HepG2 (cell line): ENCODE measurements around the gene MASP2. TPM values are rescaled to one million over a fixed set of nuclear protein-coding genes. Genes with fewer than 3 reads are reported as not detected.

Experiments used
- DPF2 ChIP-seq: sonication (generic); formaldehyde crosslinking; IDR thresholded peaks from 2 replicates; pipeline ENCODE4 v1.4.0; 2020; ENCODE audit warnings: mild to moderate bottlenecking, low read depth, missing genetic modification reagents, borderline replicate concordance
- FOSL2 ChIP-seq: sonication (generic); formaldehyde crosslinking; IDR thresholded peaks from 2 replicates; pipeline ENCODE4 v1.4.0; 2020; ENCODE audit warnings: missing genetic modification reagents
- FOXP1 ChIP-seq, 2 experiments: fragments of 450-650 bp in 1 of 2; IDR thresholded peaks; 2 replicates each; pipeline ENCODE4 v1.6.1; 2017 to 2018; ENCODE audit warnings: antibody characterized with exemption in 1 of 2
- GABPB1 ChIP-seq: IDR thresholded peaks from 2 replicates; pipeline ENCODE4 v1.6.1; 2016; ENCODE audit warnings: mild to moderate bottlenecking, missing genetic modification reagents, moderate library complexity, missing compliant biosample characterization
- ISX ChIP-seq: sonication (generic); formaldehyde crosslinking; conservative IDR thresholded peaks from 2 replicates; pipeline ENCODE4 v1.5.0; 2020; ENCODE audit warnings: missing genetic modification reagents
- KAT2B ChIP-seq: fragments of 150-350 bp; IDR thresholded peaks from 2 replicates; pipeline ENCODE4 v1.6.1; 2014; ENCODE audit warnings: low read depth, low read length, borderline replicate concordance
- KDM1A ChIP-seq: IDR thresholded peaks from 2 replicates; pipeline ENCODE4 v1.6.1; 2016; ENCODE audit warnings: missing compliant biosample characterization
- KLF11 ChIP-seq: IDR thresholded peaks from 2 replicates; pipeline ENCODE4 v1.6.1; 2016; ENCODE audit warnings: missing compliant biosample characterization
- NR2F2 ChIP-seq: IDR thresholded peaks from 2 replicates; pipeline ENCODE4 v1.6.1; 2012; ENCODE audit warnings: low read depth, inconsistent platforms, borderline replicate concordance
- PATZ1 ChIP-seq: sonication (generic); formaldehyde crosslinking; IDR thresholded peaks from 2 replicates; pipeline ENCODE4 v1.4.0; 2020; ENCODE audit warnings: missing genetic modification reagents
- PBX2 ChIP-seq: IDR thresholded peaks from 2 replicates; pipeline ENCODE4 v1.6.1; 2016; ENCODE audit warnings: control low read depth
- SMAD3 ChIP-seq: sonication (generic); formaldehyde crosslinking; IDR thresholded peaks from 2 replicates; pipeline ENCODE4 v1.4.0; 2020; ENCODE audit warnings: missing genetic modification reagents
- TOPORS ChIP-seq: sonication (generic); formaldehyde crosslinking; IDR thresholded peaks from 2 replicates; pipeline ENCODE4 v1.8.0; 2023; ENCODE audit warnings: mild to moderate bottlenecking, missing genetic modification reagents
- YEATS4 ChIP-seq: sonication (generic); formaldehyde crosslinking; IDR thresholded peaks from 2 replicates; pipeline ENCODE4 v1.4.0; 2020; ENCODE audit warnings: missing genetic modification reagents, borderline replicate concordance
- ZBTB42 ChIP-seq: sonication (generic); formaldehyde crosslinking; IDR thresholded peaks from 2 replicates; pipeline ENCODE4 v1.5.0; 2020; ENCODE audit warnings: mild to moderate bottlenecking, missing genetic modification reagents
- ZFP36 ChIP-seq: fragments of 150-350 bp; IDR thresholded peaks from 2 replicates; pipeline ENCODE4 v1.6.1; 2018; ENCODE audit warnings: borderline replicate concordance, low read length, low read depth; ENCODE audit not compliant: partially characterized antibody
- ZNF496 ChIP-seq: sonication (generic); formaldehyde crosslinking; IDR thresholded peaks from 2 replicates; pipeline ENCODE4 v1.8.1; 2023; ENCODE audit warnings: mild to moderate bottlenecking, moderate library complexity, missing genetic modification reagents; ENCODE audit not compliant: insufficient replicate concordance
- ZNF570 ChIP-seq: sonication (generic); formaldehyde crosslinking; IDR thresholded peaks from 2 replicates; pipeline ENCODE4 v1.4.0; 2020; ENCODE audit warnings: mild to moderate bottlenecking, missing genetic modification reagents, borderline replicate concordance
- ZNF574 ChIP-seq: sonication (generic); formaldehyde crosslinking; IDR thresholded peaks from 2 replicates; pipeline ENCODE4 v1.4.0; 2020; ENCODE audit warnings: missing genetic modification reagents
- ZNF598 ChIP-seq: sonication (generic); formaldehyde crosslinking; IDR thresholded peaks from 2 replicates; pipeline ENCODE4 v1.5.1; 2020; ENCODE audit warnings: mild to moderate bottlenecking, missing genetic modification reagents, borderline replicate concordance
- ZNF605 ChIP-seq: sonication (generic); formaldehyde crosslinking; IDR thresholded peaks from 2 replicates; pipeline ENCODE4 v1.8.0; 2022; ENCODE audit warnings: mild to moderate bottlenecking, missing genetic modification reagents
- ZNF619 ChIP-seq: sonication (generic); formaldehyde crosslinking; IDR thresholded peaks from 2 replicates; pipeline ENCODE4 v1.4.0; 2020; ENCODE audit warnings: mild to moderate bottlenecking, missing genetic modification reagents
- ZSCAN31 ChIP-seq: sonication (generic); formaldehyde crosslinking; IDR thresholded peaks from 2 replicates; pipeline ENCODE4 v1.5.0; 2020; ENCODE audit warnings: low read depth, mild to moderate bottlenecking, missing genetic modification reagents
- polyA plus RNA-seq, 8 experiments: library from polyadenylated mRNA; depleted of rRNA in 3 of 8; stranded (reverse) in 7 of 8; unstranded in 1 of 8; fragments of >200 nt; fragmentation: Illumina TruSeq in 4 of 8; extraction: Trizol in 4 of 8; gene quantifications; 2 replicates each; pipeline versions ENCODE4 v1.2.1 to v1.2.3, GENCODE V29; 2011 to 2016; ENCODE audit warnings: low read depth in 4 of 8, missing spikeins in 1 of 8, mixed read lengths in 1 of 8; ENCODE audit not compliant: insufficient read depth in 1 of 8
- total RNA-seq, 5 experiments: library from RNA; depleted of rRNA; stranded (reverse); fragments of >200 nt; fragmentation: Illumina TruSeq; extraction: Trizol; gene quantifications; 2 replicates each; pipeline ENCODE4 v1.2.3, GENCODE V29; 2016; ENCODE audit warnings: low read depth in 1 of 5

MASP2 gene
- total and polyA plus RNA-seq, 2 of the 13 experiments (the other 11 are each of a cell fraction or from before 2014, with no cell fraction given), result 7.1 to 11.8 TPM

GRCh38 chr1:11012260-11013159 lies 34.5 kb downstream of the MASP2 start, which contains the start of gene TARDBP (continued):
- peak; percentile 95 for TF ChIP-seq YEATS4 (CRISPR knock-in tag)
- no peak; the same call in 1 of the 2 replicates for TF ChIP-seq PATZ1 (CRISPR knock-in tag)
- 0 out of 2 replicates have a peak, but pooled peaks have one; percentile 37 for TF ChIP-seq FOSL2 (CRISPR knock-in tag)
- TF ChIP-seq GABPB1 (CRISPR knock-in tag), result peak; percentile 85
- peak; percentile 92 for TF ChIP-seq ZNF605
- TF ChIP-seq NR2F2, result peak; percentile 33; the same call in 1 of the 2 replicates
- no peak for TF ChIP-seq FOXP1 (IDR thresholded peaks at IDR 0.05)
- TF ChIP-seq FOXP1 (CRISPR knock-in tag; IDR thresholded peaks at IDR 0.05), result no peak
- no peak for TF ChIP-seq ZNF598 (CRISPR knock-in tag)
- no peak for TF ChIP-seq ZBTB42 (CRISPR knock-in tag)
- TF ChIP-seq ZNF619 (CRISPR knock-in tag), result peak; percentile 61; the same call in 1 of the 2 replicates
- 0 out of 2 replicates have a peak, but pooled peaks have one; percentile 46 for TF ChIP-seq ZSCAN31 (CRISPR knock-in tag)
- peak; percentile 25; the same call in 1 of the 2 replicates for TF ChIP-seq KLF11 (CRISPR knock-in tag)
- no peak for TF ChIP-seq ZNF570 (CRISPR knock-in tag)
- TF ChIP-seq ZNF496 (CRISPR knock-in tag), result no peak
- TF ChIP-seq KDM1A (CRISPR knock-in tag), result no peak
- no peak for TF ChIP-seq DPF2 (CRISPR knock-in tag)
- 0 out of 2 replicates have a peak, but pooled peaks have one; percentile 12 for TF ChIP-seq PBX2 (CRISPR knock-in tag)
- TF ChIP-seq ISX (CRISPR knock-in tag), result peak; percentile 44; the same call in 1 of the 2 replicates
- peak; percentile 79 for TF ChIP-seq ZNF574 (CRISPR knock-in tag)
- TF ChIP-seq KAT2B, result no peak
- TF ChIP-seq TOPORS (CRISPR knock-in tag), result peak; percentile 72; the same call in 1 of the 2 replicates
- TF ChIP-seq ZFP36, result no peak
- peak; percentile 51; the same call in 1 of the 2 replicates for TF ChIP-seq SMAD3 (CRISPR knock-in tag)
